Chondrocyte (in vitro differentiated cells): ENCODE results near the gene GPR156. TPM values are rescaled to one million over a fixed set of nuclear protein-coding genes. Genes with fewer than 3 reads are reported as not detected.

Experiments used
- DNase-seq: peaks from one replicate; pipeline ENCODE4 v3.0.0; 2021; ENCODE audit warnings: mixed read lengths, low spot score
- H3K27ac Mint-ChIP-seq: one replicate; pipeline ENCODE4 v1.8.0; 2021; ENCODE audit warnings: mild to moderate bottlenecking, moderate library complexity, mixed read lengths; ENCODE audit not compliant: unreplicated experiment
- H3K27me3 Mint-ChIP-seq: 2 replicates; pipeline ENCODE4 v1.8.0; 2021; ENCODE audit warnings: low read depth, mixed read lengths
- H3K36me3 Mint-ChIP-seq: 2 replicates; pipeline ENCODE4 v1.8.0; 2021; ENCODE audit warnings: low read depth, mixed read lengths
- H3K4me1 Mint-ChIP-seq: 2 replicates; pipeline ENCODE4 v1.8.0; 2021; ENCODE audit warnings: low read depth, mild to moderate bottlenecking, mixed read lengths
- H3K4me3 Mint-ChIP-seq: one replicate; pipeline ENCODE4 v1.8.0; 2021; ENCODE audit warnings: mild to moderate bottlenecking, moderate library complexity, mixed read lengths; ENCODE audit not compliant: unreplicated experiment
- H3K9me3 Mint-ChIP-seq: 2 replicates; pipeline ENCODE4 v1.8.0; 2021; ENCODE audit warnings: low read depth, mixed read lengths
- CTCF ChIP-seq: fragments of 200-600 bp; sonication (generic); IDR thresholded peaks from 2 replicates; pipeline ENCODE4 v1.5.0; 2021; ENCODE audit warnings: antibody characterized with exemption, mild to moderate bottlenecking, moderate library complexity
- total RNA-seq: library from RNA; stranded (reverse); gene quantifications from 3 replicates; pipeline ENCODE4 v1.2.1, GENCODE V29; 2021

Gene GPR156
- total RNA-seq, 1 donor from 2014 or later, result 1.7 TPM

GRCh38 chr3:120198305-120198878, 86.6 kb downstream of the GPR156 start:
- TF ChIP-seq CTCF, result peak; percentile 79
- DNase-seq, result no peak
- no peak overlapping the region for H3K4me3 Mint-ChIP-seq
- H3K27ac Mint-ChIP-seq, result no peak overlapping the region
- H3K9me3 Mint-ChIP-seq, result no peaks in the 10 kb centered on the region
- no peaks in the 10 kb centered on the region for H3K36me3 Mint-ChIP-seq
- peaks cover 5% of the 10 kb centered on the region for H3K4me1 Mint-ChIP-seq
- H3K27me3 Mint-ChIP-seq, result no peaks in the 10 kb centered on the region

GRCh38 chr3:120196812-120197211, 88.2 kb downstream of the GPR156 start:
- Mint-ChIP-seq H3K36me3 (peaks cover under 1% of the 10 kb centered on the region), H3K9me3 (no peaks in the 10 kb centered on the region), H3K4me3 (no peak overlapping the region), H3K27ac (no peak overlapping the region), H3K4me1 (no peaks in the 10 kb centered on the region), H3K27me3 (no peaks in the 10 kb centered on the region)
- TF ChIP-seq CTCF, result no peak
- no peak for DNase-seq

GRCh38 chr3:120196333-120196732, 88.7 kb downstream of the GPR156 start:
- Mint-ChIP-seq H3K9me3 (peaks cover 1% of the 10 kb centered on the region), H3K36me3 (peaks cover 2% of the 10 kb centered on the region), H3K4me3 (no peak overlapping the region), H3K27ac (no peak overlapping the region), H3K27me3 (no peaks in the 10 kb centered on the region), H3K4me1 (no peaks in the 10 kb centered on the region)
- DNase-seq, result no peak
- TF ChIP-seq CTCF, result no peak

GRCh38 chr3:120193554-120193953, 91.5 kb downstream of the GPR156 start:
- Mint-ChIP-seq H3K4me1 (no peaks in the 10 kb centered on the region), H3K27ac (no peak overlapping the region), H3K4me3 (no peak overlapping the region), H3K27me3 (no peaks in the 10 kb centered on the region), H3K9me3 (peaks cover 4% of the 10 kb centered on the region), H3K36me3 (peaks cover 2% of the 10 kb centered on the region)
- DNase-seq, result no peak
- TF ChIP-seq CTCF, result no peak

GRCh38 chr3:120192579-120192978, 92.4 kb downstream of the GPR156 start:
- Mint-ChIP-seq H3K27me3 (no peaks in the 10 kb centered on the region), H3K9me3 (peaks cover 4% of the 10 kb centered on the region), H3K4me3 (no peak overlapping the region), H3K36me3 (peaks cover 2% of the 10 kb centered on the region), H3K27ac (no peak overlapping the region), H3K4me1 (peaks cover 5% of the 10 kb centered on the region)
- no peak for DNase-seq
- no peak for TF ChIP-seq CTCF
